Lung (tissue), 12 donors: ENCODE results near the gene ADGRD1. TPM values are rescaled to one million over a fixed set of nuclear protein-coding genes. Genes with fewer than 3 reads are reported as not detected.

Experiments
- ATAC-seq: fragments of 200-7000 bp; cut with Tn5 transposase; one replicate; pipeline ENCODE4 v1.9.1; 2020; ENCODE audit warnings: moderate number of reproducible peaks; ENCODE audit not compliant: insufficient read depth, low FRiP score
- DNase-seq, 3 donors: peaks; one replicate each; pipeline ENCODE4 v3.0.0-alpha.2; 2013 to 2017
- H3K27ac ChIP-seq, 2 donors: one replicate each; pipeline ENCODE4 v1.5.1; 2013; ENCODE audit warnings: mild to moderate bottlenecking in 2 of 2, moderate library complexity in 2 of 2, control low read depth in 1 of 2, inconsistent platforms in 1 of 2, low read depth in 1 of 2, low read length in 1 of 2
- H3K27me3 ChIP-seq, 3 donors: one replicate each; pipeline ENCODE4 v1.5.1; 2013; ENCODE audit warnings: low read length in 2 of 3; ENCODE audit not compliant: control insufficient read depth in 3 of 3, insufficient read depth in 3 of 3
- H3K36me3 ChIP-seq, 4 donors: one replicate each; pipeline ENCODE4 v1.5.1; 2013; ENCODE audit warnings: low read length in 4 of 4, mild to moderate bottlenecking in 1 of 4, moderate library complexity in 1 of 4; ENCODE audit not compliant: control insufficient read depth in 4 of 4, insufficient read depth in 4 of 4
- H3K4me1 ChIP-seq, 5 donors: one replicate each; pipeline ENCODE4 v1.5.1; 2013; ENCODE audit warnings: low read length in 5 of 5, mild to moderate bottlenecking in 2 of 5, moderate library complexity in 1 of 5; ENCODE audit not compliant: control insufficient read depth in 5 of 5, insufficient read depth in 5 of 5
- H3K4me3 ChIP-seq: one replicate; pipeline ENCODE4 v1.5.1; 2013; ENCODE audit warnings: mild to moderate bottlenecking, control low read depth, moderate library complexity
- H3K9ac ChIP-seq, 2 donors: one replicate each; pipeline ENCODE4 v1.5.1; 2013; ENCODE audit warnings: low read length in 2 of 2, control low read depth in 1 of 2; ENCODE audit not compliant: insufficient read depth in 1 of 2
- H3K9me3 ChIP-seq, 4 donors: one replicate each; pipeline ENCODE4 v1.5.1; 2013; ENCODE audit warnings: low read length in 3 of 4, mild to moderate bottlenecking in 1 of 4, moderate library complexity in 1 of 4; ENCODE audit not compliant: control insufficient read depth in 4 of 4, insufficient read depth in 3 of 4
- CTCF ChIP-seq: IDR thresholded peaks from 2 replicates; pipeline ENCODE4 v1.5.1; 2012; ENCODE audit warnings: mild to moderate bottlenecking; ENCODE audit errors: control extremely low read depth, extremely low read depth
- WGBS, 2 donors: extraction: QIAGEN DNeasy Blood & Tissue Kit; methylation state at CpG; one replicate each; pipeline ENCODE4 v1.1.7; 2013; 5-methylcytosine and 5-hydroxymethylcytosine counted together
- polyA plus RNA-seq, 2 donors: library from polyadenylated mRNA; stranded (reverse); fragments of 200-250 nt; gene quantifications; one replicate each; pipeline ENCODE4 v1.2.1, GENCODE V29; 2013
- total RNA-seq, 2 donors: library from RNA; depleted of rRNA in 1 of 2; stranded (reverse); fragments of >200 nt in 1 of 2; gene quantifications; one replicate each; pipeline ENCODE4 v1.2.1, GENCODE V29; 2014 to 2021
- donor health status: control.
- donor health status: control.
- donor health status: Bipolar disorder and iron deficiency.
- donor health status: healthy.
- donor health status: DM: yes; HTN: yes; CAD: no.

Gene ADGRD1
- total and polyA plus RNA-seq, 4 donors: 23.5 to 85.6 (median 46.7) TPM

GRCh38 chr12:131113568-131114270, 160.0 kb downstream of the ADGRD1 start:
- Histone ChIP-seq H3K4me1 (peaks cover 0 to 17% (median 9%) of the 10 kb centered on the region in 5 donors), H3K4me3 (no peak overlapping the region), H3K36me3 (peaks cover 0 to 3% (median 0%) of the 10 kb centered on the region in 4 donors), H3K9ac (no peak overlapping the region), H3K9me3 (no peaks in the 10 kb centered on the region), H3K27ac (no peak overlapping the region), H3K27me3 (no peaks in the 10 kb centered on the region)
- WGBS, 2 donors: 84 to 89% methylated on average over 18 of the region's 18 CpGs
- TF ChIP-seq CTCF: no peak
- no peak for ATAC-seq
- peak in 1 of 3 donors; percentile 3 for DNase-seq

GRCh38 chr12:131114271-131114670, 160.6 kb downstream of the ADGRD1 start:
- no peak for TF ChIP-seq CTCF
- DNase-seq (peak in 1 of 3 donors; percentile 3), ATAC-seq (no peak)
- H3K9me3 ChIP-seq: no peaks in the 10 kb centered on the region
- no peak overlapping the region for H3K4me3 ChIP-seq
- H3K9ac ChIP-seq: no peak overlapping the region
- WGBS, 2 donors: 86 to 88% methylated on average over 5 of the region's 5 CpGs
- H3K27ac ChIP-seq: no peak overlapping the region
- H3K27me3 ChIP-seq: no peaks in the 10 kb centered on the region
- peaks cover 0 to 3% (median 0%) of the 10 kb centered on the region in 4 donors for H3K36me3 ChIP-seq
- H3K4me1 ChIP-seq: peaks cover 0 to 17% (median 9%) of the 10 kb centered on the region in 5 donors

DNA sequence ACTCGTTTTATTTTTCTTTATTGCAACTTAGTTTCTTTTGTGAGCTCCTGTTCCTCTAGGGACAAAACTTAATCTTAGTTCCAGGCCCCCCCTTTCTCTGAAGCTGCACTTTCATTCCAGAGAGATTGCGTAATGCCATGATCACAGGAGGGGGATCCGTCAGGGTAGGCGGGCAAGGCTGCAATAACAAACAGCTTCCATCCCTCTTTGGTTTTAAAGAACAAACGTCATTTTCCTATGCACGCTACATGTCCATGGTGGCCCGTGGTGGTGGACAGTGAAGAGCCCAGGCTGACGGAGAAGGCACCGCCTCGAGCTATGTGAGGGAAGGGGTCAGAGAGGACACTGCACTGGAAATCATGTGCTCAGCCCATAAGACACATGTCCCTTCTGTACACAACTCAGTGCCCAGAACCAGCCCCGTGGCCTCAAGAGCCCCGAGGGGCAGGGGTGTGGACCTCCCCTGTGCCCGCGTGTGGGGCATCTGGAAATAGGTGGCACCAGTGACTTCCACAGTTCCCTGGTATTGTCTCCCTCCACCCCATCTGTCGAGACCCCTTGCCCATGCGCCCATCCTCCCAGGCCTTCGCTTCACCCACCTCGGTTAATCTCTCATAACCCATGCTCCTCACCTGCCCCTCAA, 161.4 kb downstream of the ADGRD1 start:
- peak overlapping the region in 1 of 2 donors; percentile 2 for H3K27ac ChIP-seq
- H3K4me3 ChIP-seq: no peak overlapping the region
- H3K36me3 ChIP-seq: peaks cover 0 to 3% (median 0%) of the 10 kb centered on the region in 4 donors
- no peak overlapping the region for H3K9ac ChIP-seq
- peaks cover 0 to 17% (median 9%) of the 10 kb centered on the region in 5 donors for H3K4me1 ChIP-seq
- WGBS, 2 donors: 79 to 80% methylated on average over 18 of the region's 18 CpGs
- DNase-seq (peak; percentile 11 to 60 (median 39)), ATAC-seq (no peak)
- H3K27me3 ChIP-seq: no peaks in the 10 kb centered on the region
- TF ChIP-seq CTCF: no peak
- no peaks in the 10 kb centered on the region for H3K9me3 ChIP-seq
